ENCODE data around the gene LNX1. TPM values are rescaled to one million over a fixed set of nuclear protein-coding genes. Genes with fewer than 3 reads are reported as not detected.

LNX1 gene
- total RNA-seq, 1 donor from 2014 or later, result 5.4 TPM

DNA sequence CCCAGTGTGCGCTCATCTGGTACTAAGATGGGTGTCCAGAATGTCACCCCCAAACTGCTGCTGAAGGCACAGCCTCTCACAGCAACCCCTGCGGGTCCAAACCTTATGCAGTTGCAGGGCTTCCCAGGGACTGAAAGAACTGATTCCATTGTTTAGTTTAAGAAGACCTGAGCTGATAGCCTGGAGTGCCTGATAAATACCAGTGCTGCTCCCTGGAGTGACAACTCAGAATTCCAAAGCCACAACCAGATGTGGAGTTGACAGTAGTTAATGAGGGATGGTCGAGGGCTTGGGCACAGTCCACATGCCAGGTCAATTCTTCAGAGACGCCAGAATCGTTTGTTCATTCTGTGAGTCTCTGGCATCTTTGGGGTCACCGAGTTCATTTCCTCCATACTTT, 71.2 kb downstream of the LNX1 start:
- DNase-seq, result no peak
- H3K36me3 ChIP-seq, result no peaks in the 10 kb centered on the region
- H3K27ac ChIP-seq, result no peak overlapping the region
- no peak for TF ChIP-seq CTCF (IDR thresholded peaks at IDR 0.05)
- H3K9me3 ChIP-seq, result no peaks in the 10 kb centered on the region
- no peaks in the 10 kb centered on the region for H3K4me1 ChIP-seq
- no peak overlapping the region for H3K4me3 ChIP-seq
- no peak for ATAC-seq
- intact Hi-C loops (cut with DNase I), result no loop called here
- H3K27me3 ChIP-seq (ENCODE audit: low read depth), result no peaks in the 10 kb centered on the region

DNA sequence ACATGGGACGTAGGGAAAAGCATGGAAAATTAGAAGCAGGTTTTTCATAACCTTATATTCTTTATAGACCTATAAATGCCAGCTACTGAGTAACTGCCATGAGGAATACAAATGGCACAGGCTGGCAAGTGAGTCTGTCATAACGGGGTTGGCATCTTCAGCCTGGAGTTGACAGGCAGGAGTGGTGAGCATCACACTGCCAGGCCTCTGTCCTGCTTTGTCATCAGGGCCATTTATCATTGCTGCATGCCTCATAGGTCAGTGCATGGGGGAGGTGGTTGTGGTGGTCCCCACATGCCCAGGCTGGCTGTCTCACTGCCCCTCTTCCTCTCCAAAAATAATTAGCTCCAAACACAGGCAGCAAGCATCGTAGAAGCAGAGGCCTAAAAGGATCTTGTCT, 72.5 kb downstream of the LNX1 start:
- Histone ChIP-seq H3K4me3 (no peak overlapping the region), H3K36me3 (no peaks in the 10 kb centered on the region), H3K27ac (no peak overlapping the region), H3K4me1 (no peaks in the 10 kb centered on the region), H3K9me3 (no peaks in the 10 kb centered on the region), H3K27me3 (ENCODE audit: low read depth) (no peaks in the 10 kb centered on the region)
- no peak for TF ChIP-seq CTCF (IDR thresholded peaks at IDR 0.05)
- ATAC-seq, result no peak
- intact Hi-C loops (cut with DNase I), result no loop called here
- no peak for DNase-seq

DNA sequence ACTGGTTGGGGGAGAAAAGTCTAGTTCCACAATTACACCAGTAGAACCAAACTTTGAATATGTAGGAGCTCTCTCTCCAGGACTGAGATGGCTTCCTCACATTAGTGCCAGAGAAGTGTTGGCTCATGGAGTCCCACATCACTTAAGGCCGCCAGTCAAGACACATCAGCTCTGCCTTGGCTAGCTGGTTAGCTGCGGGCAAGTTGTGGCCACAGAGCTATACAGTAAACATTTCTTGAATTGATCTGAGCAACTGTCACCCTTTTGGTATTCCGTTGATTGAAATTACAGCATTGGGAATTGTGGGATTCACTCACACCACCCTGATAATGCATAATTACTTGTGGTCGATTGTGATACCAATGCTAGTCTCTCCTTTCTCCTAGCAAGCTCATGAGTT, 76.2 kb downstream of the LNX1 start:
- Histone ChIP-seq H3K27ac (no peak overlapping the region), H3K4me3 (no peak overlapping the region), H3K4me1 (no peaks in the 10 kb centered on the region), H3K27me3 (ENCODE audit: low read depth) (no peaks in the 10 kb centered on the region), H3K9me3 (no peaks in the 10 kb centered on the region), H3K36me3 (no peaks in the 10 kb centered on the region)
- DNase-seq (no peak), ATAC-seq (no peak)
- TF ChIP-seq CTCF (IDR thresholded peaks at IDR 0.05), result no peak
- intact Hi-C loops (cut with DNase I), result no loop called here

GRCh38 chr4:53514509-53514908, 76.8 kb downstream of the LNX1 start:
- no peaks in the 10 kb centered on the region for H3K4me1 ChIP-seq
- no peaks in the 10 kb centered on the region for H3K27me3 ChIP-seq (ENCODE audit: low read depth)
- no peak overlapping the region for H3K4me3 ChIP-seq
- intact Hi-C loops (cut with DNase I), result no loop called here
- no peak overlapping the region for H3K27ac ChIP-seq
- DNase-seq, result no peak
- TF ChIP-seq CTCF (IDR thresholded peaks at IDR 0.05), result no peak
- no peaks in the 10 kb centered on the region for H3K36me3 ChIP-seq
- no peak for ATAC-seq
- H3K9me3 ChIP-seq, result no peaks in the 10 kb centered on the region

DNA sequence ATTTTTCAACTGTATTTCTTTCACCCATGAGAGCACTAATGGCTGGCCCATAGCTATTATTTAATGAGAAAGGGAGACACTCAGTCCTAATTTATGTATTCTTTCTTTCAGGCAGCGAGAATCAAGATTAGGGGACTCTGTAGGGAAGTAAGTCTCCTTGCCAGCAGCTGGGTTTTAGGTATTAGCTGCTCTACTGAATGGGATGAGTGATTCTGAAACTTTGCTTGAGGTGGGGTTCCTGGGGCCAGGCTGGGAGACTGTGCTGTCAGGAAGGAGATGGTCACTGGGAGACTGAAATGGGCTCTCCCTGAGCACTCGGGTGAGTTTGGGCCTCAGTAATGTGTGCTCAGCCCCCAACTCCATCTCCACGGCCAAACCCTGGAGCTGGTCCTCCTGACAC, 78.7 kb downstream of the LNX1 start:
- TF ChIP-seq CTCF (IDR thresholded peaks at IDR 0.05), result no peak
- Histone ChIP-seq H3K27me3 (ENCODE audit: low read depth) (no peaks in the 10 kb centered on the region), H3K27ac (no peak overlapping the region), H3K4me1 (no peaks in the 10 kb centered on the region), H3K36me3 (no peaks in the 10 kb centered on the region), H3K9me3 (no peaks in the 10 kb centered on the region), H3K4me3 (no peak overlapping the region)
- ATAC-seq (no peak), DNase-seq (no peak)
- intact Hi-C loops (cut with DNase I), result no loop called here

DNA sequence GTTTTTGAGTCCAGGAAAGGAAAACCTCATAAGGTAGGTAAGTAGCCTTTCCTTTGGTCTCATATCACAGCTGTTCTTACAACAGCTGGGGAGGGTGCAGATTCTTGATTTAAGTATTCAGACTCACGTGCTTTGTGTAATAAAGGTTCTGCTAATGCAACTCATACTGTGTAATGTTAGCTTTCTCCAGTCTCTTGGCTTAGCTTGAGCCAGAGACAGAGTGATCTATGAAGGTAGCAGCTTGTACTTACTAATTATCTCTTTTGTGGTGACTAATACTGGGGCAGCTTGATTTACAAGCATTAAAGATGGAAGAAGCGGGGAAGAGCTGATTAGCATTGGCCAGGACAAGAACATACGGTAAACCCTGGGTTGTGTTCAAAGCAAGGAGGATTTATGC, 80.3 kb downstream of the LNX1 start:
- Histone ChIP-seq H3K4me3 (no peak overlapping the region), H3K9me3 (no peaks in the 10 kb centered on the region), H3K4me1 (no peaks in the 10 kb centered on the region), H3K36me3 (no peaks in the 10 kb centered on the region), H3K27ac (no peak overlapping the region), H3K27me3 (ENCODE audit: low read depth) (no peaks in the 10 kb centered on the region)
- TF ChIP-seq CTCF (IDR thresholded peaks at IDR 0.05), result no peak
- no peak for DNase-seq
- intact Hi-C loops (cut with DNase I), result no loop called here
- no peak for ATAC-seq

Data from lower lobe of right lung (tissue), 2 donors.